Ovary (tissue), 9 donors: ENCODE data around the gene MYH9. TPM values are rescaled to one million over a fixed set of nuclear protein-coding genes. Genes with fewer than 3 reads are reported as not detected.

ENCODE experiments used
- DNase-seq, 5 donors: peaks; one replicate each; pipeline ENCODE4 v3.0.0-alpha.2; 2019 to 2020
- H3K27ac ChIP-seq, 2 donors: fragments of 200-600 bp; one replicate each; pipeline versions ENCODE4 v1.5.1 to v1.8.0; 2019 to 2022
- H3K27me3 ChIP-seq: fragments of 200-600 bp; one replicate; pipeline ENCODE4 v1.8.0; 2022
- H3K36me3 ChIP-seq: fragments of 200-600 bp; sonication (generic); one replicate; pipeline ENCODE4 v1.5.1; 2019
- H3K4me1 ChIP-seq: one replicate; pipeline ENCODE4 v1.8.1; 2013; ENCODE audit warnings: mild to moderate bottlenecking, moderate library complexity; ENCODE audit not compliant: insufficient read depth
- H3K4me3 ChIP-seq: fragments of 200-600 bp; sonication (generic); one replicate; pipeline ENCODE4 v1.5.1; 2017
- H3K9me3 ChIP-seq, 2 donors: fragments of 200-600 bp in 1 of 2; sonication (generic) in 1 of 2; one replicate each; pipeline versions ENCODE4 v1.5.1 to v1.8.1; 2013 to 2019; ENCODE audit warnings: mild to moderate bottlenecking in 1 of 2, moderate library complexity in 1 of 2
- EP300 ChIP-seq: sonication (generic); formaldehyde crosslinking; IDR thresholded peaks from one replicate; pipeline ENCODE4 v1.6.1; 2017; ENCODE audit warnings: antibody characterized with exemption
- POLR2A ChIP-seq: fragments of 450-650 bp; IDR thresholded peaks from one replicate; pipeline ENCODE4 v1.6.1; 2017; ENCODE audit warnings: antibody characterized with exemption, mild to moderate bottlenecking, moderate library complexity
- WGBS, 3 donors: extraction: QIAGEN DNeasy Blood & Tissue Kit in 1 of 3; methylation state at CpG; one replicate each; pipeline versions ENCODE4 v1.1.5 to v1.1.7; 2013 to 2017; 5-methylcytosine and 5-hydroxymethylcytosine counted together
- intact Hi-C, 4 donors: fragments of 100-400 bp; cut with DNase I; formaldehyde crosslinking; loops; one replicate each; pipeline versions ENCODE4 v1.11.0 to v1.15.1; 2022 to 2023
- polyA plus RNA-seq, 2 donors: library from polyadenylated mRNA; stranded (reverse); fragments of 200-250 nt in 1 of 2; fragments of 350-450 nt in 1 of 2; fragmentation: Illumina TruSeq in 1 of 2; extraction: RNeasy Lipid Tissue Mini Kit (QIAGEN cat#74804) in 1 of 2; gene quantifications; one replicate each; pipeline ENCODE4 v1.2.3, GENCODE V29; 2013 to 2014
- total RNA-seq, 7 donors: library from RNA; depleted of rRNA in 2 of 7; stranded (reverse); fragments of >200 nt in 2 of 7; fragmentation: NEBNext Ultra II Directional in 3 of 7; extraction: Animal tissue kit (Norgen Biotek cat#: 25700) in 3 of 7; gene quantifications; one replicate each; pipeline versions ENCODE4 v1.1.0 to v1.2.4, GENCODE V29; 2016 to 2023
- TF ChIP-seq, protein P1 (sequence below), 3 donors: fragments of 450-650 bp in 2 of 3; fragments of 200-600 bp in 1 of 3; IDR thresholded peaks; one replicate each; pipeline versions ENCODE4 v1.5.1 to v1.8.0; 2016 to 2022; ENCODE audit warnings: antibody characterized with exemption in 3 of 3, mild to moderate bottlenecking in 1 of 3
- donor health status: DM: no; HTN: no; CAD: no; lungs with moderate emphysema.
- donor health status: DM: no; HTN: no; CAD: no.
- donor health status: Bipolar disorder and iron deficiency.
- donor health status: DM: yes; HTN: yes; CAD: no.
- donor health status: DM: no; HTN: no; CAD: no.
- donor health status: DM: yes; HTN: yes; CAD: no.

The MYH9 gene
- total and polyA plus RNA-seq, 9 donors: 128 to 530 (median 348) TPM

GRCh38 chr22:36331306-36331911, 56.4 kb downstream of the MYH9 start:
- no peaks in the 10 kb centered on the region for H3K36me3 ChIP-seq
- no peak overlapping the region for H3K4me3 ChIP-seq
- H3K27me3 ChIP-seq: no peaks in the 10 kb centered on the region
- TF ChIP-seq EP300 (no peak), POLR2A (no peak)
- TF ChIP-seq, protein P1, sequence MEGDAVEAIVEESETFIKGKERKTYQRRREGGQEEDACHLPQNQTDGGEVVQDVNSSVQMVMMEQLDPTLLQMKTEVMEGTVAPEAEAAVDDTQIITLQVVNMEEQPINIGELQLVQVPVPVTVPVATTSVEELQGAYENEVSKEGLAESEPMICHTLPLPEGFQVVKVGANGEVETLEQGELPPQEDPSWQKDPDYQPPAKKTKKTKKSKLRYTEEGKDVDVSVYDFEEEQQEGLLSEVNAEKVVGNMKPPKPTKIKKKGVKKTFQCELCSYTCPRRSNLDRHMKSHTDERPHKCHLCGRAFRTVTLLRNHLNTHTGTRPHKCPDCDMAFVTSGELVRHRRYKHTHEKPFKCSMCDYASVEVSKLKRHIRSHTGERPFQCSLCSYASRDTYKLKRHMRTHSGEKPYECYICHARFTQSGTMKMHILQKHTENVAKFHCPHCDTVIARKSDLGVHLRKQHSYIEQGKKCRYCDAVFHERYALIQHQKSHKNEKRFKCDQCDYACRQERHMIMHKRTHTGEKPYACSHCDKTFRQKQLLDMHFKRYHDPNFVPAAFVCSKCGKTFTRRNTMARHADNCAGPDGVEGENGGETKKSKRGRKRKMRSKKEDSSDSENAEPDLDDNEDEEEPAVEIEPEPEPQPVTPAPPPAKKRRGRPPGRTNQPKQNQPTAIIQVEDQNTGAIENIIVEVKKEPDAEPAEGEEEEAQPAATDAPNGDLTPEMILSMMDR (IDR thresholded peaks at IDR 0.05): no peak
- H3K27ac ChIP-seq: peak overlapping the region; percentile 1 to 75
- intact Hi-C loops: loop anchor here in 1 of 4 donors (5.0 kb wide), 1 partner anchor 36 kb away; no protein-coding TSS in a partner anchor
- H3K9me3 ChIP-seq: no peaks in the 10 kb centered on the region
- DNase-seq: peak in 4 of 5 donors; percentile 54 to 66 (median 58)
- 42 to 56% (median 44%) methylated on average over 11 of the region's 11 CpGs for WGBS, 3 donors
- H3K4me1 ChIP-seq: peaks cover 53% of the 10 kb centered on the region

DNA sequence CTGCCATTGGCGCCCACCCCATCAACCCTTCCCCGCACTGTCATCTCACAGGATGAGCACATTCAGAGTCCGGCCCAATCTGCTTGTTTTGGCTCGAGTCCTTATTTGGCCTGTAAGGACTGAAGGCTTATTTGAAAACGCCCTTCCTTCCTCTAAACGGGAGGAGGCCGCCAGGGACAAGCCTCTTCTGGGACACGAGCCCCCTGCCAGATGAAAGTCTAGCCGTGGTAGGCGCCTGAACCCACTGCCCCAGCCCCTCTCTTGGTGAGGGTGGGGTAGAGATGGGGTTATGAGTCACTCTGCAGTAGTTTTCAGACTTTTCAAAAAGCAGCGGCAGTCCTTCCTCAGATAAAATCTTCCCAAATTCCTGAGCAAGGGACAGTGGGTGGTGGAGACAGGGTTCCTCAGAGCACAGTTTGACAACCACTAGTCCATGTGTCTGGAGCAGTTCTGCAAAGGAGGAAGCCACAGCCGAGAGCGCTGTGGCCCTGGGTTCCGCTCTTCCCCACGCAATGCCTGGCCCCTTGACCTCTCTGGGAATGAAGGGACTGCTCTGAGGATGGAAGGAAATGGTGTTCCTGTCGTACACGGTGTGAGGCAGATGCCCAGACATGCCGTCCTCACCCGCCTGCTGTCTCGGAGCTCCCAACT, 57.0 kb downstream of the MYH9 start:
- no peak for TF ChIP-seq EP300
- 34 to 42% (median 36%) methylated on average over 20 of the region's 20 CpGs for WGBS, 3 donors
- peak overlapping the region; percentile 1 to 75 for H3K27ac ChIP-seq
- H3K27me3 ChIP-seq: no peaks in the 10 kb centered on the region
- intact Hi-C loops: loop anchor here in 1 of 4 donors (5.0 kb wide), 1 partner anchor 37 kb away; no protein-coding TSS in a partner anchor
- no peak overlapping the region for H3K4me3 ChIP-seq
- no peaks in the 10 kb centered on the region for H3K36me3 ChIP-seq
- H3K9me3 ChIP-seq: no peaks in the 10 kb centered on the region
- peaks cover 50% of the 10 kb centered on the region for H3K4me1 ChIP-seq
- no peak for DNase-seq

GRCh38 chr22:36330127-36330526, 57.6 kb downstream of the MYH9 start:
- Histone ChIP-seq H3K4me3 (no peak overlapping the region), H3K27ac (peak overlapping the region; percentile 1 to 75), H3K9me3 (no peaks in the 10 kb centered on the region), H3K27me3 (no peaks in the 10 kb centered on the region), H3K36me3 (no peaks in the 10 kb centered on the region), H3K4me1 (peaks cover 49% of the 10 kb centered on the region)
- intact Hi-C loops: loop anchor here in 1 of 4 donors (5.0 kb wide), 1 partner anchor 37 kb away; no protein-coding TSS in a partner anchor
- DNase-seq: no peak
- no peak for TF ChIP-seq EP300
- no peak for TF ChIP-seq POLR2A
- TF ChIP-seq, protein P1 (IDR thresholded peaks at IDR 0.05): no peak
- 79 to 82% (median 81%) methylated on average over 9 of the region's 9 CpGs for WGBS, 3 donors

DNA sequence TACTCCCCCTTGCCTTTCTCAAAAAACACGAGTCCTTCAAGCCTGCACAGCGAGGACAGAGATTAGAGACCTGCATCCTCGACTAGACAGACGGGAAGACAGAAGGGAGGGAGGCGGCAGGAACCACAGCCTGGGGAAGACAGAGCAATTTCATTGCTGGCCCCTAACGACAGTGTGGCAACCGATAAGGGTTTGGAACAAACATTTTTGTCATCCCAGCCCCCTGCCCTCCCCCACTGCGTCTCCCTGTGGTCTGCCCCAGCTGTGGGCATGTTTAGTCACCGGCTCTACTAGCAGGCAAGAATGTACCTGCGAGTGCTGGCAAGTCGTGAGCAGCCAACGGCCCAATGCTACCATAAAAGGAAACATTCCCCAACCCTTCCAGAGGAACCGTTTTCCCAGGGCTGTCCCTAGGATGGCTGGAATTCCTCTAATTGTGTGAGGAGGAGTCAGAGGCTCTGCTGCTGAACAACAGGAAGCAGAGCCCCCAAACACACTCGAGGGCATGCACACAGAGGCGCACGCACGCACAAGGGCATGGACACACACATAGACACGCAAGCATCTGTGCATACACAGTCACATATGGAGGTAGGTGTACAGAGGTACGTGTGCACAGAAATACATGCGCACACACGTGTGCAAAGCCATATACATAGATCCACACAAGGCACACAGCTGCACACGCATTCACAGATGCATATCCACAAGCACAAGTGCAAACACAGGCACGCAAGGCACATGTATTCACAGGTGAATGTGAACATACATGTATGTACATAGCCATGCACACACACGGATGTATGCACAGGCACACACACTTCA, 58.3 kb downstream of the MYH9 start:
- H3K27me3 ChIP-seq: no peaks in the 10 kb centered on the region
- intact Hi-C loops: loop anchor here in 2 of 4 donors (5.0 to 10.0 kb wide), 3 partner anchors 38 to 128 kb away; partner anchors contain the start of gene MYH9 (in 1 of the 2)
- no peaks in the 10 kb centered on the region for H3K9me3 ChIP-seq
- peaks cover 50% of the 10 kb centered on the region for H3K4me1 ChIP-seq
- peak in 3 of 5 donors; percentile 52 to 73 (median 53) for DNase-seq
- TF ChIP-seq EP300: peak; percentile 37
- TF ChIP-seq POLR2A: no peak
- H3K36me3 ChIP-seq: no peaks in the 10 kb centered on the region
- no peak overlapping the region for H3K4me3 ChIP-seq
- peak overlapping the region; percentile 57 to 75 for H3K27ac ChIP-seq
- 12 to 19% (median 16%) methylated on average over 24 of the region's 24 CpGs for WGBS, 3 donors

DNA sequence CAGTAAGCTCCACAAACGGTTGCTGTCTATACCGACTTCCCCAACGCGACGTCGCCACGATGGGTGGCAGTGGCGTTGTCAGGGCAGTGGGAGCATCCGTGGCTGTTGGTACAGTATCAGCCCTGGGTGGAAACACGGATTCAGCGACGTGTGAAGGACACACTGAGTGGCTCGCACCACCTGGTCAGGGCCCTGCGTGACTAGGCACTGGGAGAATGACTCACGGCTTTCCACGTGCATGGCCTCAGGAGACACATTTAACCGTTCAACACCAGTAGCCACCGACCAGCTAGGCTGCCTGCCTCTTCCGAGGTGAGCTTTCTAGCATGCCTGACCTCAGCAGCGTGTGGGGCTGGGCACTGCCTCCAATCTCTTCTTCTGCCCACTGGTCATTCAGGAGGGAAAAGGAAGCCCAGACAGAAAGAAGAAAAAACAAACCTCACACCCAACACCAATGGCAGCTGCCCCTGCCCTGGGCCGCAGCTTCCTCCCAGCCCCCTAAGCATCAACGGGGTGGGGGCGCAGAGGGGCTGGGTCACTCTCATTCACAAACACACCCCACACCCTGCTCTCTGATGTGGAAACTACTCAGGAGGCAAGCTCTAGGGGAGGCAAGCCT, 59.0 kb downstream of the MYH9 start:
- no peaks in the 10 kb centered on the region for H3K27me3 ChIP-seq
- no peaks in the 10 kb centered on the region for H3K36me3 ChIP-seq
- 7 to 19% (median 12%) methylated on average over 20 to 23 of the region's 23 CpGs for WGBS, 3 donors
- intact Hi-C loops: loop anchor here in 1 of 4 donors (5.0 to 10.0 kb wide), 2 partner anchors 56 to 129 kb away; partner anchors contain the start of gene MYH9
- no peak for TF ChIP-seq EP300
- TF ChIP-seq POLR2A: no peak
- TF ChIP-seq, protein P1 (IDR thresholded peaks at IDR 0.05): no peak
- H3K9me3 ChIP-seq: no peaks in the 10 kb centered on the region
- peak overlapping the region; percentile 57 to 75 for H3K27ac ChIP-seq
- no peak overlapping the region for H3K4me3 ChIP-seq
- DNase-seq: peak; percentile 66 to 76 (median 74)
- peaks cover 50% of the 10 kb centered on the region for H3K4me1 ChIP-seq
